GM18498 (cell line): ENCODE results near the gene POLN.

Source experiments
- ATAC-seq: cut with Tn5 transposase; IDR thresholded peaks from one replicate; pipeline ENCODE4 v1.9.1; 2021; ENCODE audit warnings: mild to moderate bottlenecking, moderate library complexity; ENCODE audit not compliant: unreplicated experiment

Gene POLN

GRCh38 chr4:2264481-2265041, 22.6 kb upstream of the POLN start:
- ATAC-seq = no peak

GRCh38 chr4:2263926-2264321, 22.0 kb upstream of the POLN start:
- no peak for ATAC-seq

DNA sequence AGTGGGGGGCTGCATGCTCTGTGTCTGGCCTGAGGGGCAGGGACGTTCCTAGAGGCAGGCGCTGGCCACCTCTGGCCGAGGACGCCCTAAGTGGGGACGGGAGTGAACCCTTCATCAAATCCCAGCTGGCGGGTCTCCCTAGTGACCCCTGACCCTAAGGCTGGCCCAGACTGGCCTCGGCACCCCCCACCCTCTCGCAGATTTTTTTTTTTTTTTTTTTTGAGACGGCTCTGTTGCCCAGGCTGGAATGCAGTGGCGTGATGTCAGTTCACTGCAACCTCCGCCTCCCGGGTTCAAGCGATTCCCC, 21.0 kb upstream of the POLN start:
- ATAC-seq = no peak

- ATAC-seq = peak; percentile 89
These were observed 20.4 kb upstream of the POLN start for GRCh38 chr4:2262145-2262943.

DNA sequence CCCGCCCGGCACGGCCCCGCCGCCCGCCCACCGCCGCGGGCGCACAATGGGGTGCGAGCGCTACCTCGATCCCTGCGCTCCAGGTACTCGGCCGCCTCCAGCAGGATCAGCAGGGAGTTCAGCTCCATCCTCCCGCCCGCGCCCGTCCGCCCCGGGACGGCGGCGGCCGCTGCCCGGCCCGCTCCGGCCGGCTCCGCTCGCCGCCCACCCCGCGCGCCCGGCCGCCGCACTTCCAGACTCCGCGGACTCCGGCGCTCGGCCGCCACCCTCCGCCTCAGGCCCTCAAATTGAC, 19.9 kb upstream of the POLN start, which contains the start of gene MXD4:
Gene MXD4 (minus strand): TSS at position 257 of the 292 bp plus-strand sequence. CDS start 129 bp downstream, at position 128.
- peak; percentile 6 for ATAC-seq

DNA sequence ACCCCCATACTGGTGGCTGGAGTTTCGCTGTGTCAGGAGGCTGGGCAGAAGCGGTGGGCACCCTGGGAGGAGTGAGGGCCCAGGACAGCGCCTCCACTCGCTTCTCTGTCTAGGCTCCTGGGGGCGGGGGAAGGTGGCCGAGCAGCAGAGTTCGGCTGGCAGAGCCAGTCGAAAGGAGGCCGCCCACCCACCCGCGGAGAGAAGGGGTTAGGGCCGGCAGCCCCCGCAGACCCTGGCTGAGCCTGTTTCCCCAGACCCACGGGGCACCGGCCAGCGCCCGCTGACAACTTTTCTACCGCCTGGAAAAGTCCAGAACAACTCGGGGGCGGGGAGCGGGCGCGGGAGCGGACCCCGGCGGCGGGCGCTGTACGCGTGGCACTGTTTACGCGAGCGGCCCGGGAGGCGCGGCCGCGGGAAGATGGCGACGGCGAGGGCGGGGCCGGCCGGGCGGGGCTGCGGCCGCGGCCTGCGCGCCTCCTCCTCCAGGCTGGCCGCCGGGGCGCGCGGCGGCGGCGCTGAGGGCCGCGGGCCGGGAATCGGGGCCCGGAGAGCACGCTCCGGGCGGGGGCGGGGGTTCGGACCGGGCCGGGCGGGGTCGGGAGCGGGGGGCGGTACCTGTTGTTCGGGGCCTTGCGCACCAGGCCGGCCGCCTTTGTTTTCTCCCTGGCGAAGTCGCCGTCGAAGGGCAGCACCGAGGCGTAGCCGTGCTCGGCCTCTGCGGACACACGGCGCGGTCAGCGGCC, 19.4 kb upstream of the POLN start:
- peak; percentile 29 for ATAC-seq

DNA sequence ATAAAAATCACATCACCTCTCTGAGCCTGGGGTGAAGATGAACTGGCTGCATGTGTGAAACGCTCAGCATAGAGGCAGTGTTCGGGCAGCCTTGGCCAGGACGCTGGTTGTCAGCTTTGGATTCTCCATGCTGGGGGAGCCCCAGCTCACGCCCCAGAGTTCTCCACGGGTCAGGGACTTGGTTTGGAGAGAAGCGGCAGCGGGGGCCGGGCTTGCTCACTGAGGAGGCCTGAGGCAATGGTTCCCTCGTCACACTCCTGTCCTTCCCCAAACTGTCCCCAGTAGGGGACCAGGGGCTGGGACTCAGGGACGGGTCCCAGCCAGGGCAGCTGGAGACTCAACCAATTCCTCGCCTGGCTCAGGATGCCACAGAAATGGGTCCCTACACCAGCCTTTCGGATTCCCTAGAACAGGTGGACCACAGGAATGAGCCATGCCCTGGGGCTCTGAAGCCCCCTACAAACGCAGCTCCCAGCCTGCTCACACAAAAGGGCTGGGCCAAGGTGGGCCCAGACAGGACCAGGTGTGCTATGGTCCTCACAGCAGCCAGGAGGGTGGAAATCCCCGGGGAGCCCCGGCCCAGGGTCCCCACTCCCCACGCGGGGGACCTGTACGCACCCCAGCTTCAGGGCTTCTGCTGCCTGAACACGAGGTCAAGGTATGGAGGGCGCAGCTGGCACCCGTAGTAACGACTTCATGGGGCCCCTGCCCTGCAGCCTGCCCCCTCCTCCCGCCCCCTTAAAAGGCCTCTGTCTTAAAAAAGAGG, 18.6 kb upstream of the POLN start:
- ATAC-seq = no peak

DNA sequence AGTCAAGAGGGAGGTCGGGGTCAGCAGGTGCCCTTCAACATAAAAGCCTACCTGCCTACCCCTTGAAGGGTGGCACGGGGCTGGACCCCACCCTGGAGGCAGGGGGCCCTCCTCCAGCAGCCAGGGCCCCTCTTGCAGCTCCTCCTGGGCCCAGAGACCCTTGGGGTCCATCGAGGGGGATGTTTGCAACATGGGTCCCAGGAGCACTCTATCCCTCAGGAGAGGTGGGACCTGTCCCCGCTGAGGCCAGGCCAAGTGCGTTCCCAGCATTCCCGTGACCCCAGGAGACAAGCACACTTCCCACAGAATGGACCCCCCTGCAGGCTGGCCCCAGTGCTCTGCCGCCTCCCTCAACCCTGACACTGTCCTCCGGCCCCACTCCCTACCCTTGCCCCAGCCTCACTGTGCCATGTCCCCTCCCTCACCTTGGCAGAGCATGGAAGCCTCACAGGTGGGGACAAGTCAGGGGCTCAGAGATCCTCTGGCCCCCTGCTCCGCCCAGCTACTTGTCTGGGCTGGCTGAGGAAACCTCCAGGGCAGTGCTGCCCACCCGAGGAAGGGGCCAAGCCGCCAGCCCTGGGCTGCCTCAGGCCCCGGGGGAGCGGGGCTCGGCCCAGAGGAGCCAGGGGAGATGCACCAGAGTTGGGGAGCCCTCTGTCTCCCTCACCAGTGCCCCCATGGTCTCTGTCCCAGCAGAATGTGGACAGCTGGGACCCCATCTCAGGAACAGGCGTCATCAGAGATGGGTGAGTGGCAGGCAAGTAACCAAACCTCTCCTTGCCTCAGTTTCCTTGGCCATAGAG, 17.8 kb upstream of the POLN start:
- ATAC-seq = no peak

GRCh38 chr4:2259036-2259540, 17.2 kb upstream of the POLN start:
- ATAC-seq = no peak

DNA sequence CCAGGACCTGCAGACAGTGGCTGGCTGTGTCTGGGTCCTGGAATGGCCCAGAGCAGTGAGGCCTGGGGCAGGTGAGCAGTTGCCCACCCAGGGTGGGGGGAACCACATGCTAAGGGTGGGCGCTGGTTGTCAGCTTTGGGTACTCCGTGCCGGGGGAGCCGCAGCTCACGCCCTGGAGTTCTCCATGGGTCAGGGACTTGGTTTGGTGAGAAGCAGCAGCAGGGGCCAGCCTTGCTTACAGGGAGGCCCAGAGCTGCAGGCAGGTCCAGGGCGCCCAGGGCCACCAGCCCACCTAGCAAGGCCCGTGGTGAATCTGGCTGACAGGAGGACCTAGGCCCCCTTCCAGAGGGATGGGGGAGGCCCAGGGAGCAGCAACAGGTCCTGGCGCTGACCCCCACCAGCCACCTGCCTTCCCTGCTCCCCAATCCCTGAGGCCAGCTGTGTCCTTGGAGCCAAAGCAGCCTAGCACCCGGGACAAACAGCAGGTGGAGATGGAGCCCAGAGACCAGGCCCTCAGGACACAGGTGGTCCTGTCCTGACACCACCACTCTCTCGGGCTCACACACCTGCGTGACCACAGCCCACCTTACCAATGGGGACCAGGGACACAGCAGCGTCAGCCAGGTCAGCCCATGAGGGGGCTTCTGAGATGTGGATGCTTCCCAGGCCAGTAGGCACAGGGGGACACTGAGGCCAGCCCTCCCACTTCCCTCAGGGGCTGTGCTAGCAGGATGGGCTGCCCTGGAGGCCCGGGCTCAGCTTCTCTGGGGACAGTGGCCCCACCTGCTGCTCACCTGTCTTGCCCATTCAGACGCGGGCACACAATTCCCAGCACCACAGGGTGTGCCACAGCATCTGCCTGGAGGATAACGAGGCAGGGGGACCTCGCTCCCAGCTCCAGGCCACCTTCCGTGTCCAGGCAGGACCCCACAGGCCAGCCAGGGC, 16.4 kb upstream of the POLN start:
- no peak for ATAC-seq

GRCh38 chr4:2257361-2258081, 15.6 kb upstream of the POLN start:
- ATAC-seq = no peak

DNA sequence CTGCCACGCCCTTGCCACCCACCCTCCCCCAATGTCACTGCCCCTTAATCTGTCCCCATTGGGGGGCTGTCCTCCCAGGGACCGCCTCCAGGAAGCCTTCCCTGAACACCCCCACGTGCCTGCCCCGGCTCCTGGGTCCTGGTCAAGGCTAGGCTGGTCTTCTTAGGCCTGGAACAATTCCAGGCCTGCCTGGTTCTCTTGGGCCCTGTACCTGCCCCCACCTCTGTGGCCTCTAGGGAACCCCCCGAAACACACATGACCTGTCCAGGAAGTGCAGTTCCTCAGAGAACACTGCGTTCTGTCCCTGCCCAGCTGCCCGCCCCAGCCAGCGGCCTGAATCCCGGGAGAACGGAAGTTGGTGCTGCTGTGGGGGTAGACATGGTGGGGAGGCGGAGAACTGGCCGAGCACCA, 14.9 kb upstream of the POLN start:
- ATAC-seq = no peak

GRCh38 chr4:2256156-2256731, 14.3 kb upstream of the POLN start:
- ATAC-seq = no peak

DNA sequence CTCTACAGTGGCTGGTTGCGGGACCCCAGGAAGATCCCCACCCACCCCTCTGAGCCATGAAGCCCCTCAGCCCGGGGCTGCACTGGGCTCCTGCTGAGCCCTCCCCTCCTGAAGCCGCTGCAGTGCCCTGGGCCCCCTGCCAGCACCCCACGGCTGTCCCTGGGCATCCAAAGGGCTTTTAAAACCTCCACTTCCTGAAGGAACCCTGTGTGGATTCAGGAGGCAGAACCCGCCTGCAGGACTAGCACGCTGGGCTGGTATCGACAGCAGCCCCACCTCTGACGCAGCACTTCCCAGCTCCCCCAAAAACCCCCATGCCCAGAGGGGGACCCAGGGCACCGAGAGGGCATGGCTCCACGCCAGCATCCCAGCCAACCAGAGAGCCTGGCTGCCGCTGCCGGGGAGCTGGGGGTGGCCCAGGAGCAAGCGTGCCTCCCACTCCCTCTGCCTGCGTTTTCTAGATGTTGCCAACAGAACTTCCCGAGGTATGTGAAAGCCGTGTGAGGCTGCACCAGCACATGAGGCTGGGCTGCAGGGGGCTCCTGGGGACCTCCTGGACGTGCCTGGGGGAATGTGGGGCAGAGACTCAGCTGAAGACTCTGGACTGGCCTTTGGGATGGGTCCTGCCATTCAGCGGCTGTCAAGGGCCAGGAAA, 13.7 kb upstream of the POLN start:
- no peak for ATAC-seq

- no peak for ATAC-seq
These were observed 13.0 kb upstream of the POLN start for GRCh38 chr4:2254665-2255500.

DNA sequence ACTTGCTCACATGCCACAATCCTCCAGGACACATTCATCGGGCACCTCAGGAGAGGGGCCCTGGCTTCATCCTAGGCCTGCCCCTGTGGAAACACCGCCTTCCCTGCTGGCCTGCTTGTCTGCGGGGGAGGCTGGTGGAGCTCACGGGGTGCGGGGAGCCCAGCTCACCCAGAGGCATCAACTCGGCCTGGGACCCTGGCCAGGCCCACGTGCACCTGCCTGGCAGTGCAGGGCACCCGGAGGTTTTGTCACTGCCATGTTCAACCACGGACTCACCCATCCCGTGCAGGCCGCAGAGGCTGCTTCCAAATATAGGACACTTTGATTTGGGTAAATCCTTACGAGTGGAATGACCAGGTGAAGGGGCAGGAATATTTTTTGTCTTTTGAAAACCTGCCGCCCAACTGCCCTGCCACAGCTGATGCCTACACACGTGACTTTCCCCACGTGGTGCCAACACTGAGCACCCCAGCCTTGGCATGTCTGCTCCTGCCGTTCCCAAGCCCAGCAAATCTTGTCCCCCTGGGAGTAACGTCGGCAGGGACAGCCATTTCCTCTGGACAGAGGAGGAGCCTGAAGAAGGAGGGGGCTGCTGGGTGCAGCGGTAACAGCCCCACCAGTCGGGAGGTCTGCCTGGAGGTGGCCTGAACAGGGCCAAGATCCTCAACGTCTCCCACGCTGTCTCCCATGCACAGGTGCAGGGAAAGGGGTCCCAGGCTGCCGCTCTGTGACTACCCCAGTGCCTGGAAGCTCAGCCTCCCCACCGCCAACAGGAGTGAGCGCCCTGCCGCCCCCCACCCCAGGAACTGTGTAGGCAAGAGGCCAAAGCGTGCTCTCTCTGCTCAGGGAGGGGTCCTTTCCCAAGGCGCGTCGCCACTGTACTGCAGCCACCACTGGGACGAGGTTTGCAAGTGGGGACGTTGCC, 11.5 kb upstream of the POLN start:
- ATAC-seq = no peak
